GM12865 (cell line): ENCODE measurements around the gene TENT5C.

Experiments used
- DNase-seq: peaks from one replicate; pipeline ENCODE4 v3.0.0; 2010; ENCODE audit warnings: low read depth
- H3K4me3 ChIP-seq: 2 replicates; pipeline ENCODE4 v1.5.1; 2011; ENCODE audit warnings: mild to moderate bottlenecking, low read depth, low read length, control low read depth
- CTCF ChIP-seq: IDR thresholded peaks from 2 replicates; pipeline ENCODE4 v1.5.1; 2011; ENCODE audit warnings: low read length, control low read depth, low read depth, inconsistent platforms; ENCODE audit not compliant: insufficient read depth; ENCODE audit errors: missing control alignments

The TENT5C gene

GRCh38 chr1:117572546-117572945 lies 33.3 kb upstream of the TENT5C start:
- H3K4me3 ChIP-seq: no peak overlapping the region
- no peak for TF ChIP-seq CTCF
- DNase-seq: no peak

GRCh38 chr1:117573386-117574023 lies 32.3 kb upstream of the TENT5C start:
- H3K4me3 ChIP-seq: no peak overlapping the region
- DNase-seq: no peak
- no peak for TF ChIP-seq CTCF

GRCh38 chr1:117574161-117574835 lies 31.6 kb upstream of the TENT5C start:
- TF ChIP-seq CTCF: no peak
- no peak for DNase-seq

GRCh38 chr1:117575586-117576225 lies 30.1 kb upstream of the TENT5C start:
- no peak for DNase-seq
- no peak overlapping the region for H3K4me3 ChIP-seq
- no peak for TF ChIP-seq CTCF

More at GRCh38 chr1:117574161-117574835, 31.6 kb upstream of the TENT5C start:
- no peak overlapping the region for H3K4me3 ChIP-seq

- DNase-seq: no peak
- no peak for TF ChIP-seq CTCF
- no peak overlapping the region for H3K4me3 ChIP-seq
Measured at GRCh38 chr1:117576236-117576635, 29.6 kb upstream of the TENT5C start.

- DNase-seq: no peak
- no peak overlapping the region for H3K4me3 ChIP-seq
- TF ChIP-seq CTCF: no peak
Measured at GRCh38 chr1:117577191-117577885, 28.5 kb upstream of the TENT5C start.
